ENCODE results near the gene ETV4.

ETV4 gene

DNA sequence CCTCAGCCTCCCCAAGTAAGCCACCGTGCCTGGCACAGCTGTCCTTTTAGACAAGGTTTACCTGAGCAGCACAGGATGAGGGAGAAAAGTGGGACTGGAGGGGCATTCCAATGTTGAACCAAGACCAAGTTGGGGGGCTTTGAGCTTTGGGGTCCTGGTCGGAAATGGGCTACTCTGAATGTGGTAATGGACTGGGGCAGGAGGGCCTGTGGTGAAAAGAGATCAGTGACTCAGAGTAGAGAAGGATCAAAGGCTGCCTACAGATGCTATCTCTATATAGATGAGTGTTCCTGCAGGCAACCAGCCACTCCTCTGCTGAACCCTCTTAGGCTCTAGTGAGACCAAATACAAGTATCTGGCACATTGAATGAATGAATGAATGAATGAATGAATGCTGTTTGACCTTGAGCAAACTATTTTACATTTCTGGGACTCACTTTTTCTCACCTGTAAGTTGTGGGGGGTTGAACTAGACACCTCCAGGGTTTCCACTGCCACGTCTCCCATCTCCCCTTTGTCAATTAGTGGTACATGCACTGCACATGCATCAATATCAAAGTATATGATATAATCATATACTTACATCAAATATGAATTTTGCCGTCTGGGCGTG is 26.3 kb upstream of the ETV4 start:
- DNase-seq (ENCODE audit: low spot score) = no peak

DNA sequence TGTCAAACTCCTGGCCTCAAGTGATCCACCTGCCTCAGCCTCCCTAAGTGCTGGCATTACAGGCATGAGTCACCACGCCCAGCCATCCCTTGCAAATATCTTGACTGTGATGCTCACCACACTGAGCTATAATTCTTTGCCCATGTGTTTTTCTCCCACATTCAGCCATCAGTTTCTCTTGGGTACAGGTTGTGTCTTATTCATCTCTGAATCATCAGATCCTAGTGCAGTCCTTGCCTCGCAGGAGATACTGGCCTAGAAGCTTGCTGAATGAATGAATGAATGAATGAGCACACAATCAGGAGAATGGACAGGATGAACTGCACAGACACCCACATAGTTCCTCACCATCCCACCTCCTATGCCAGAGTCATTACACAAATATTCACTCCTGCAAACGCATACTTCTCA is 24.4 kb upstream of the ETV4 start:
- peak; percentile 46 for DNase-seq (ENCODE audit: low spot score)

DNA sequence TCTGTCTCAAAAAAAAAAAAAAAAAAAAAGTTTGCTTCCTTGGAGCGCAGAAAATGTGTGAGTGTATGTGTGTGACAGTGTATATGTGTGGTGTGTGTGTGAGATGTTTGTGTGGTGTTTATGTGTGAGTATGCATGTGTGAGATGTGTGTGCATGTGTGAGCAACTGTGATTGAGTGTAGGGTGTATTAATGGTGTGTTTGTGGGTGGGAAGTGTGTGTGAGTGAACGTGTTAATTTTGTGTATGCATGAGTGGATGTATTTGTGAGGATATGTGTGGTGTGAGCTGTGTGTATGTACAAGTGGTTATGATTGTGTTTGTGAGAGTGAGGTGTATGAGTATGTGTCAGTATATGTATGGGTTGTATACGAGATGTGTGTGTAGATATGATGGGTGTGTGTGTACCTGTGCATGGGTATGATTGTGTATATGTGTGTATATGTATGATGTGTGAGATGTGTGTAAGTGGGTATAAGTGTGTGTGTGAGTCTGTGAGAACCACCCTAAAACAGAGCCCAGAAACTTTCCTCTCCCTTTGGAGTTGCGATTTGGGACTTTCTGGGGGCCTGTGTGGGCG is 22.5 kb upstream of the ETV4 start:
- DNase-seq (ENCODE audit: low spot score) = no peak

DNA sequence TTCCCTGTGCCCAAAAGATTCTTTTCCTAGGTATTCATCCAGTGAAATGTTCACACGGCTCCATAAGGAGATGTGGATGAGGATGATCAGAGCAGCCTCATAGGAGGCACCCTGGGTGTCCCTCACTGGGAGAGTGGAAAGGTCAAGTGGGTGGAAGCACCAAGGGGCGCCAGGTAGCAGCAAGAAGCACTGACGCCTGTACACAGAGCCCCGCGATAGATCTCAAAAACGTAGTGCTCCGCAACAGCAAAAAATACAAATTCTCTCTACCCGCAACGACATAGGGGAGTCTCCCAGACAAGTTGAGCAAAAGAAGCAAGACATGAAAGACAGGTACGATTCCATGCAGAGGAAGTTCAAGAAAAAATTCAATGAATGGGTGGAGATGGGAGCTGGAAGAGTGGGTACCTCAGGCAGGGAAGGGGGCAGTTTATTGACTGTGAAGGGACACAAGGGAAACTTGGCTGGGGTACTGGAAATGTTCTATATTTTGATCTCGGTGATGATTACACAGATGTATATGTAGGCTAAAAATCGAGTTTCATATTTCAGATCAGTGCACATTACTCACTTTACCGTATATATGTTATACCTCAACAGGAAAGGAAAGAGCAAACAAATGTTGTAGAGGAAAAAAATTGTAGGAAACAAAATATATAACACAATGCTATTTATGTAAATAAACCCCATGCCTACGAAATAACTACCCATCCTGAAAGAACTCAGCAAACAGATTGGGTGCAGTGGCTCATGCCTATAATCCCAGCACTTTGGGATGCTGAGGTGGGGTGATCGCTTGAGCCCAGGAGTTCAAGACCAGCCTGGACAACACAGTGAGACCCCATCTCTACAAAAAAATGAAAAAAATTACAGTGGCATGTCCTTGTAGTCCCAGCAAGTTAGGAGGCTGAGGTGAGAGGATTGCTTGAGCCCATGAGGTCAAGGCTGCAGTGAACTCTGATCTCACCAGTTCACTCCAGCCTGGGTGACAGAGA is 17.8 kb upstream of the ETV4 start:
- DNase-seq (ENCODE audit: low spot score) = no peak

DNA sequence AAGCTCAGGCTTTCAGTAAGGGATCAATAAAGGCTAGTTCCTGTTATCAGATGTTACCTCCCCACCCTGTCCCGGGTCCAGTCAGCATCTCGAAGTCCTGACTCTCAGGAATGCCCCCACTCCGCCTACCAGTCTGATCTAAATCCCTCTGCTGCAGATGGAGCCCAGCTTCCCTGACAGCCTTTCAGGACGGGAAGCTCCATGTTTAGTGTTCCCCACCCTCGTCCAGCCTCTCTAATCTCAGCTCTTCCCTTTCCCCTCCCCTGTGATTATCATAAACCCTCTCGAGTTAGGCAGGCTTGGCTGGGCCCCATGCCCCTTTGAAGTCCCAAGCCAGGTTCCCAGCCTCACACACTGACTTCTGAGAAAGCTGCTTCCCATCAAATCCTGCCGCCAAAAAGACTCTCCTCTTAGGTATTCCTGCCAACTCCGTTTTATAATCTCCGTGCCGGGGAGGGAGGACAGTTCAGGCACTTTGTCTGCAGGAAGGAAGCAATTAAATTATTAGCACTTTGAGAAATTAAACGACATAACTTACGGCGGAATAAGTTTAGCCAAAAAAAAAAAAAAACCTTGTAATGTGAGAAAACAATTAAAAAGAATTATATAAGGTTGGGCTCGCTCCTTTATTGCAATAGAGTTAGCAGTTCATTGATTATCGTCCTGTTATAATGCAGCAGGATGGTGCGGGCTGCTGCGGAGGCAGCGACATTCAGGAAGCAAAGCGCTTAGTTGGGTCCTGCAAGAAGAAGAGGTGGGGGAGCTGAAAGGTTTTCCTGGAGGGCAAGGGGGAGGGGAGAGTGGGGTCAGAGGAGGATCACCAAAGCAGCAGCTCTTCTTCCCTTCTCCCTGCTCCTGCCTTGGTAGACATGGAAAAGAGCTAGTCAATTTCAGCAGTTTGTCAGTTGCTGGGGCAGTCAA is 16.8 kb upstream of the ETV4 start:
- DNase-seq (ENCODE audit: low spot score) = no peak

DNA sequence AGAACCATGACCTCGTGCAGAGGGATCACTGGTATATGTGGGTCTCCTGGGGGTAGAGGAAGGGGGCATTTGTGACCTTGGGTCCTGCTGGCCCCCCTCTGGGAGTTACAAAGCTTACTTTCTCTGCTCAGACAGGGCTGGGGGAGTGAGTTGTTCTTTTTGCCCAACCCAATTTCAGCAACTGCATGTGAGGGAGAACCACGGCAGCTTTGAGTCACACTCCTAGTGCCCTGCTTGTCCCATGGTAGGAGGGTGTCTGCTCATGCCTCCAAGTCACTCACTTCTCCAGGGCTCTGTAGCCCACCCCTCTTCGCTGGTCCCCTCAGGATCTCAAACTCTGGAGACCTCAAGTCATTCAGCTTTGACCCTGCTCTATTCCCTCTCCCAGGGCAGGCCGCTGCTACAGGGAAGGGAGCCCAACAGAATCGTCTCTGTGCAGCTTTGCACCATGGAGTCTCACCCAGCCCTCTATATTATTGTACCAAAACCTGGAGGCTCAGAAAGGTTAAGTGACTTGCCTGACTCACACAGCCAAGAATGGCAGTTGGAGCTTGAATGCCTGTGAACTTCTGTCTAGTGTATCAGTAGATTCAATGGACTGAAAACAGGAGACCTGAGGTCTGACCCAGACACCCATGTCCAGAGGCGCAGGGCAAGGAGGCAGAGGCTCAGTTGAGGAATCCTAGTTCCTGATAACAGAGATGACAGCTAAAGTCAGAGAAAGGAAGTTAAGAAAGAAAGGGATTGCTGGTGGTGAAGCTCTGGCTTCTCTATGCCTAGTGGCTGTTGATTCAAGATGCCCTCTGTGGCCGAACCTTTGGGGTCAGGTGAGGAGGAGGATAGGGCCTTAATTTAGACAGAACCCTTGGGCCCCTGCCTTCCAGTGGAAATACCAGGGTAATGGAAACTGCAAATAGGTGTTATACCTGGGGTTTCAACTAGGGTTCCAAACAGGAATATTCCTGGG is 14.6 kb upstream of the ETV4 start:
- no peak for DNase-seq (ENCODE audit: low spot score)

DNA sequence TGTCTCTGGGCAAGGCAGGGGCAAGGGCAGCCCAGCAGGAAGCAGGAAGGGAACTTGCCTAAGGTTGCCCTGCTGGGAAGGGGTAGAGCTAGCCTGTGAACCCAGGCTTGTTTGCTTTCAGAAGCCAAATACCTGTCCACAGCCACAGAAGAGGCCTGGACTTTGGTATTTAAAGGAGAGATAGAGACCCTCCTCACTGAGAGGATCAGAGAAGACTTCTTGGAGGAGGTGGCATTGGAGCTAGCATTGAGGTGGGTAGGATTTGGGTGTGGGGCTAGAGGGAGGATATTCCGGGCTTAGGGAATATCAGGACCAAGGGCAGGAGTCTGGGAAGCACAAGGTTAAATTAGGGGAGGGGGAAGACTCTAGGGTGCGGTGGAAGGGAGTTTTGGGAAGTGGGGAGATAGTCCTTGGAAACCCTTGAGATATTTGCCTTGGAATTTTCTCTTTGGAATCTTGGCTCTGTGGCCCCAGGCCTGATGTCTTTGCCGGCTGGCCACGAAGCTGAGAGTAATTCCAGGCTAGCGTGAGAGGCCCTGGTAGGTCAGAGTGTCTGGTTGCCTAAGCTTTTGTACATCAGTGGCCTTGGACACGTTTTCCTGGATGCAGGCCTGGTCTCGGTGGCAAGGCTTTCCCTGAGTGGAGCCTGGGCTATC is 13.1 kb upstream of the ETV4 start:
- DNase-seq (ENCODE audit: low spot score) = no peak

DNA sequence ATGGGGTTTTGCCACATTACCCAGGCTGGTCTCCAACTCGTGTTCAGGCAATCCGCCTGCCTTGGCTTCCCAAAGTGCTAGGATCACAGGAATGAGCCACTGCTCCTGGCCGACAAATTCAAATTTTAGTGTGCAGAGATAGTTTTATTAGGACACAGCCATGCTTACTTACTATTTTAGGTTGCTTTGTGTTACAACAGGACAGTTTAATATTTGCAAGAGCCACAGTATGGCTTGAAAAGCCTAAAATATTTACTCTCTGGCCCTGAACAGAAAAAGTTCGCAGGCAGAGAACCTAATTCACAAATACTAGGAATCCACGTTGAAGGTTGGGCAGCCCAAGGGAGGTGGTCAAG is 12.6 kb upstream of the ETV4 start:
- no peak for DNase-seq (ENCODE audit: low spot score)

DNA sequence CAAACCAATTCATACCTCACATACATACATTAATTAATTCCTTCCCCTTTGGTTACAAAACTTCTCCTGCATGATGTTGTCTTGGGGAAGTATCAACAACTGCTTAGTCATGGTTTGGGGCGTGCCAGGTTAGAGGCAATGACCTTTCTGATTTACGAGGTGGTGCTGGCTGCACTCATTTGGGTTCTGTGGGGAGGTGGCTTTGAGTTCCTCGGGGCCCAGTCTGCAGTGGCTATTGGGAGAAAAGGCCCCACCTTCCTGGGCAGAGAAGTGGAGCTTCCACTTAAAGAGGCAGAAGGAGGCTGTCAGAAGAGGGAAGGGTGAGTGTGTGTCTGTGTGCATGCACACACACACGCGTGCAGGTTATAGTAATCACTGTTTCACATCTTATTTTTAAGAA is 10.2 kb upstream of the ETV4 start:
- peak; percentile 86 for DNase-seq (ENCODE audit: low spot score)

DNA sequence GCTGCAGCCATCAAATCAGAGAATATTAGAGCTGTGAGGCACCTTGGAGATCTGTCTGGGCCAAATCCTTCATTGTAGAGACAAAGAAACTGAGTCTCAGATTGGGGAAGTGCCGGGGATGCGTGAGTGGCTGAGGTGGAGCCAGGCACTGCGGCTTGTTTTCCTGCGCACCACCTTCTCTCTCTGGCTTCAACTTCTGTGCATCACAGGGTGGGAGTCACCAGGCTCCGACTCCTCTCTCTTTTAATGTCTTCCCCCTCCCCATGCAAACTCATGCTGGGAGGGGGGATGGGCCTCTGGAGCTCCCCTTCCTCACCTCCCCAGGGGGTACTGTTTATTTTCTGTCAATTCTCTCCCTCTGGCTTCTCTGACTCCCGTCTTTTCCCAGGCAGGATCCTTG is 8.7 kb upstream of the ETV4 start:
- DNase-seq (ENCODE audit: low spot score) = no peak

DNA sequence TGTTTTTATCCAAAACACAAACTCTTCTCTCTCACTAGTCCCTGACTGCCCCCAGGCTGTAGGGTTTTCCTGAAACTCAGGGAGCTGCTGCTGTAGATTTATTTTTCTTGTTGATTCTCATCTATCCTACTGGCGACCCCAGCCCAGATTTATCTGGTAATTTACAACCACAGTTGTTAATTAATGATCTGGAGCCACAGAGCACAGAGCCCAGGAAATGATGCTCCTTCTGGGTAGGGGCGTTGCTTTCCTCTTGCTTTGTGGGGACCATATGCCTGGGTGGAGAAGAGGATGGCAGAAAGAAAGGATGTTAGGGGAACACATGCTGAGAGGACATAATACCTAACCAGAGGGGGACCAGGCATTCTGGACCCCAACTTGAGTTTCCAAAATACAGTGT is 7.4 kb upstream of the ETV4 start:
- DNase-seq (ENCODE audit: low spot score) = no peak

DNA sequence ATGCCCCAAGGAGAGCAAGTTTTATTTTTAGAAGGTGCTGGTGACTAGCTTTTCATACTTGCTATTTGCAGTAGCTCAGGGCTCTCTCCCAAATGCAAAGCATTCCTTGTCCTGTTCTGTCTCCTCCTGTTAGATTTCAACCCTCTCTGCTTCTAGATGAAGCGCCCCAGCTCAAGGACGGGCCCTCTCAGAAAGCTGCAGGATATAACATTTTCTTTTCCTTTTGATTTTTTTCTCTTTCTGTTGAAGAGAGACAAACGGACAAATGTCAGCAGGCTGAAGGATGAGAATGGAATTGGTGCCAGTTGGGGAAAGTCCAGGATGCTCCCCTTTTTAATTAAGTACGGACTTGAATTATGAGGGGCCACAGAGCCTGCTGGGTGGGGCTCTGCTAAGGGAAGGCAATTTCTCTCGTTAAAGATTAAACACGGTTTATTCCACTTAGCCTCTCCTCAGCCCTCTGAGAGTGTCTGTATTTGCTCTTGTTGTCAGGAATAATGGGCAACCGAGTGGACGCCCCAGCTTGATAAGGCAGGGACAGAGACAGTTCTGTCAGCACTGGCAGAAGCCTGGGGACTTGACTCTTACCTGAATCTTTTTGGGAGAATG is 6.2 kb upstream of the ETV4 start:
- DNase-seq (ENCODE audit: low spot score) = no peak

DNA sequence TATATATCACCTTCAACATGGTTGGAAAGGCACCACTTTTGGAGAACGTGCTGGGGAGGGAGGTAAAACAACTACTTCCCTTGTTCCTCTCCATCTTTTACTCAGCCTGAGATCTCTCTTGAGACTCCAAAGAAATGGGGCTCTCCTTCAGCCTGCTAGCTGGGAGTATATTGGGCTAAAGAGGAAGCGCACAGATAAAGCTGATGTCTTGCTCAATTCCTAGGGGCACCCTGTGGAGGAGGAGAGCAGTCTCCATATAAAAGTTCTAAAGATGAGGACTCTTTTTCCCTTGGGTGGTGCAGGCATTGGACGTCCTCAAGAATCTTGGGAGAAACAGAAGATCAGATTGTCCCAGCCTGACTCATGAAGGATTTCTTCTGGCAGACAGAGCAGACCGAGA is 4.6 kb upstream of the ETV4 start:
- no peak for DNase-seq (ENCODE audit: low spot score)

DNA sequence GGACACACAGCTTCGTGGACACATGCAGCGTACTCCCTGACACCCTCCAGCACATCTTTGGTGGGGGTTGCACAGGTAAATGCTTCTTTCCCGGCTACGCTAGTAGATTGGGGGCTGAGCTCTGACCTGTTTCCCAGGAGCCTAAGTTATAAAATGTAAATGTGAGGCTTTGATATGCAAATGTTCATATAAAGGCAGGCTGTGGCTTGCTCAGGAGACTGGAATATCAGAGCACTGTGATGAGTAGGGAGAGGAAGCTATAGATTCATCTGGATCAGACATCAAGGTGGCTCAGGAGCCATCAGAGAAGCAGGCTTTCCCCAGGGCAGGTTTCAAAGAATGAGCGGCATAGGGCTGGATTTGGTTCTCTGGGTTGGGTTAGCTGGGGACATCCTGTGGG is 3.4 kb upstream of the ETV4 start:
- no peak for DNase-seq (ENCODE audit: low spot score)

DNA sequence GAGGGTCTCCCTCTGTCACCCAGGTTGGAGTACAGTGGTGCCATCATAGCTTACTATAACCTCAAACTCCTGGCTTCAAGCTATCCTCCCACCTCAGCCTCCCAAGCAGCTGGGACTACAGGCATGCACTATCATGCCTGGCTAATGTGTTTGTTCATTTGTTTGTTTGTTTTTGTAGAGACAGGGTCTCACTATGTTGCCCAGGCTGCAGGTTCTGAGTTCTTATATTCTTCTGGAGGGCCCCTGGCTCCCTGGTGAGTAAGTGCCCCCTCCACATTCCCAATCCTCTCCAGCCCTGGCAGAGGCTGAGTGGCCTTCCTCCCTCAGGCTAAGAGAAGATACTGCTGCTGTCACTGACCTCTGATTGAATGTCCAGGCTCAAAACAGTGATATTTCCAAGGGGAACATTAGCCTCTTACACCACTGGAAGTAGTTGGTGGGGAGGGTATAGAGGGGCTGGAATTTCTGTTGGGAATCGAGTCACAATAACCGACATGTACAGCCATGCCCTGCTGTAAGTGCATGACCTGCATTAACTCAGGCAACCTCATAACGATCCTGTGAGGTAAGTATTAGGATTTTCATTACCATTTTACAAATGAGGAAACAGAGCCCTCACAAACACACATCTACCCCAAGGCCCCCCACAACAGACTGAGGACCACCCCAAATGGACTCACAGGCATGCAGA is 2.7 kb upstream of the ETV4 start:
- DNase-seq (ENCODE audit: low spot score) = no peak

DNA sequence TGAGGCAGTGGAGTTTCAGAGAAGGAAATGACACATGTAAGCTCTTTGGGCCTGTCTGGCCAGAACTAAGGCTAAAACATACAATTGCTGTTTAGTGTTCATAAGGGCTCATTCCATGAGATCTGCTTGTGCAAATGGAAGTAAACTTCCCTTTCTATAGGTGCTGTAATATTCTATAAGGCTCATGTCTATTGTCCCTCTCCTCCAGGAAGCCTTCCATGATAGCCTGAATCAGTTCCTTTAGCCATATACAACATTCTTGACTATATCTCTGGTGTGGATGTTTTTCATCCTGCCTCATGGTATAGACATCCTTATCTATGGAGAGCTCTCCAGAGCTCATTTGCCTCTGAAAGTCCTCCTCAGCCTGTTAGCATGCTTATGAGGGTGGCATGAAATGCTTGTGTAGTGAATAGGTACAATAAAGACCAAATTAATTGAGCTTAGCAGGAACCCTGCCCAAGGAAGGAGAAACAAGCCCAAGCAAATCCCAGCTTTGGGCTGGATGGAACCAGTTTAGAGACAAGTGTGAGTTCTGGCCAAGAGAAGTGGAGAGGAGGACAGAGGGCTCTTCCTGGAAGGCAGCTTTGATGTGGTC is 1.6 kb upstream of the ETV4 start:
- DNase-seq (ENCODE audit: low spot score) = no peak

DNA sequence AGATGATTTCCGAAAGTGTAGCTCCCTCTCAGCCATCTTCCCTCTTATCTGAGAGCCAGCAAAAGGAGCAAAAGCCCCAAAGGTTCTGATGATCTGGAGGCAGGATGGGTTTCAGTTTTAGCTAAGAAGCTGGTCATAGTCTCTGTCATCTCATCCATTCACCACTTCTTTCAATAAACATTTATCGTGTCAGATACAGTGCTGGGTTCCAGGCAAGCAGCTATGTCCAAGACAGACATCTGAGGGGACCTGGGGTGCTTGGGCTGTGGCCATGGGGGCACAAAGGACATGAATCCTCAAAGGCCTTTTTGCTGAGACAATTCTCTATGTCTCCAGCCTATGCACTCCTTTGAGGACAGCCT is 1.0 kb upstream of the ETV4 start:
- DNase-seq (ENCODE audit: low spot score) = no peak

DNA sequence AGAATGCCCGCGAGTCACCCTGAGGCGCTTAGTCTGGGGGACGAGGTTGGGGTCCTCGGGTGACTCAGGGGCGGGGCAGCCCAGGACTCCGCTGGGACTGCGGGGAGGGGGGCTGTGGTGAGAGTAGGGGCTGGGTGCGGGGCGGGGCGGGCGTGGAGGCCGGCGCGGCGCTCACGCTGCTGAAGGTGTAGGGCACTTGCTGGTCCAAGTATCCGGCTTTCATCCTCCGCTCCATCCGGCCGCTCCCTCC is 832 bp downstream of the ETV4 start:
- DNase-seq (ENCODE audit: low spot score) = peak; percentile 55

DNA sequence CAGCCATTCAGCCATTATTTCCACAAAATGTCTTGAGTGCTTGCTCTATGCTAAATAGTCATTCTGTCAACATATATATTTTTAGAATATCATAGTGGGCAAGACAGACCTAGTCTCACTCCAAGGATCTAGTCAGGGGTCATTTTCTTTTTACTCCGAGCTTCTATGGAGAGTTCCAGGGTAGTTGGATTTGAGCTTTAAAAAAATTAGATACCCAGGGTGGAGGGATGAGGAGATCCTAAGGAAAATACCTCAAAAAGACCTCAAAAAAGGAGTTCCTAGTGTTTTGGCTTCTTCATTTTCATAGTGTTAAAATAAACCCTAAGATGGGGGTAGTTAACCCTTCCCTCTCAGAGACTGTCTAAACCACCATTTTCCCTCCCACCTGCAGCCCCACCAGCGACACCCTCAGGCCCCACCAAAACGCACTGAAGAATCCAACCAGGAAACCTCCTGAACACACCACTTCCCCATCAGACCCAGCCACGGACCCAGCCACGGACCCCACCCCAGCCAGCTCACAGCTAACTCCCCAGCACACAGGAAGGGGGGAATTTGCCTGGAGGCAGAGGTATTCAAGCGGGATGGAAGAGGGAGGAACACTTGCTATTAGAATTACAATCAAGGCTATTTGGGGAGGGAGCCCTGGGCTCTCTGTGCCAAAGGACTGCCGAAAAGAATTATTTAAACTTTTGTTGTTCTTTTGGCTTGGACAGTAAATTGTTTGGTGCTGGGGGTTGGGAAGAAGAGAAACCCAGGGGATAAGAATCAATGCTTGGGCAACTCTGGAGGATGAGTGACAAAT is 2.2 kb downstream of the ETV4 start:
- no peak for DNase-seq (ENCODE audit: low spot score)
